Epithelial cell of proximal tubule (primary cell): ENCODE data around the gene FAM149A. TPM values are rescaled to one million over a fixed set of nuclear protein-coding genes. Genes with fewer than 3 reads are reported as not detected.

Experiments used
- DNase-seq: peaks from one replicate; pipeline ENCODE4 v3.0.0-alpha.2; 2011; ENCODE audit warnings: low read depth
- H3K4me3 ChIP-seq: 2 replicates; pipeline ENCODE4 v1.5.1; 2011; ENCODE audit warnings: low read depth, mild to moderate bottlenecking, low read length
- CTCF ChIP-seq: conservative IDR thresholded peaks from 2 replicates; pipeline ENCODE4 v1.5.1; 2012; ENCODE audit warnings: low read depth, mild to moderate bottlenecking, low read length
- total RNA-seq: library from RNA; depleted of rRNA; stranded (reverse); fragments of >200 nt; gene quantifications from 2 replicates; pipeline ENCODE4 v1.2.3, GENCODE V29; 2015

The FAM149A gene
- total RNA-seq, 1 donor from 2014 or later: 25.1 TPM

DNA sequence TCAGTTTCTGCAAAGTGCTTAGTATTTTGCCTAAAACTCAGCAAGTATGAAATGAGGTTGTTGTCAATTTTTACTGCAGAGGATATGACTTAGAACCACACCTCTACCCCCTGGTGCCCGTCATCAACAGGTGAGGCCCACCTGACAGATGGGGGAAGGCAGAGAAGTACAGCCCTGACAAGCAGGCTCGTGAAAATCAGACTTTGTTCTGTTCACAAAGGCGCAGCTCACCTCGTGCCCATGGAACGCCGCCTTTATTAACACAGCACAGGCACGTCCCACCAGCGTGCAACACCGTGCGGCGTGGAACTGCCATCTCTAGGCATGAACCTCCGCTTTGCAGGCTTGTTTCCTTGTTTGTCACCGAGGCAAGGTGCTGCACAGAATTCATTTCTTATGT, 100.2 kb downstream of the FAM149A start:
- TF ChIP-seq CTCF: no peak
- no peak overlapping the region for H3K4me3 ChIP-seq
- no peak for DNase-seq

- H3K4me3 ChIP-seq: no peak overlapping the region
- no peak for DNase-seq
- TF ChIP-seq CTCF: no peak
Measured at GRCh38 chr4:186205156-186205555, 100.7 kb downstream of the FAM149A start.

DNA sequence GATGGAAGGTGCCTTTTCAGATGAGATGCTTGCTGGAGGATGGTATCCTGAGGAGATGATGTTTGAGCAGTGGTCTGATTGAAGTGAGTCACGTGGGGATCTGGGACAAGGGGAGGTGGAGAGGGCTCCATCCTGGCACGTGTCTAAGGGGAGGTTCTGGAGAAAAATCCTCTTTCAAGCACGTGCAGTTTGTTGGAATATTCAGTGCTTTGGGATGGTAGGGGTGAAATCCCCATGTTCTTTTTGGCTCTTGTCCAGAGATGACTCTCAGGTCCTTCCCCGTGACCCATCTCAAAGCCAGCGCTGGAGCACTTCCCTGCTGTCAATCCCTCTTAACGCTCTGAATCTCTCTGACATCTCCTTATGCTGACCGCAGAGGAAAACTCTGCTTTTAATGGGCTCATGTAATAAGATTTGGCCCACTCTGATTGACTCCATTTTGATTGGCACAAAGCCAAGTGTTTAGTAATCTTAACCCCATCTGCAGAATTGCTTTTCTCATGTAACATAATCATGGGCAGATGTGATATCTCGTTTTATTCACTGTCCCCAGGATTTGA, 112.0 kb downstream of the FAM149A start:
- H3K4me3 ChIP-seq: no peak overlapping the region
- TF ChIP-seq CTCF: no peak
- no peak for DNase-seq

DNA sequence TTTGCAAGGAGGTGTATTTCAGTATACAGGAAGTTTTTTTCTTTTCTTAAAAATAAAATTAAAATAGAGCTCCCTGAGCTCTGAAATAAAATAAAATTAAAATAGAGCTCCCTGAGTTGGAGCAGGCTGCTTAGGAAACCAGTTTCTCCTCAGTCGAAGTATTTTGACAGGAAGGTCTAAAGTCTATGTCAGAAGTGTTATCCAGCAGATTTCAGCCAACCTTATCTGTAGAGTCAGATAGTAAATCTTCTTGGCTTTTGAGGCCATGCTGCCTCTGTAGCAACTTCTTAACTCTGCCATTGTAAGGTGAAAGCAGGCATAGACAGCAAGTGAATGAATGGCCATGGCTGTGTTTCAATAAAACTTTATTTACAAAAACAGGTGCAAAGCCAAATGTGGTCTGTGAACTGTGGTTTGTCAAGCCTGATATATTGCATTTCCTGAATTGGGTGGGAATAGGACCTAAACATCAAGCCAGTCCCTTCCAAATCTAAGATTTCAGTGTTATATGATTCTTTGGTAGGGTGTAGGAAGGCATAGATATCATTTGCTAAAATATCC, 113.3 kb downstream of the FAM149A start:
- H3K4me3 ChIP-seq: no peak overlapping the region
- no peak for DNase-seq
- no peak for TF ChIP-seq CTCF

DNA sequence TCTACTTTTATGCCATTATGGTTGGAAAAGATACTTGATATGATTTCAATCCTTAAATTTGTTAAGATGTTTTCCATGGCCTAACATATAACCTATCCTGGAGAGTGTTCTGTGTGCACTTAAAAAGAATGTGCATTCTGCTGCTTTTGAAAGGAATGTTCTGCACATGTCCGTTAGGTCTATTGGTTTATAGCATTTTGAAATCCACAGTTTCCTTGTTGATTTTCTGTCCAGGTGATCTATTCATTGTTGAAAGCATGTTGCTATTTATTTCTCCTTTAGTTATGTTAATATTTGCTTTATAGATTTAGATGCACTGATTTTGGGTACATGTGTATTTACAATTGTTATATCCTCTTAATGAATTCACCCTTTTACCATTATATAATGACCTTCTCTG, 117.1 kb downstream of the FAM149A start:
- no peak for TF ChIP-seq CTCF
- H3K4me3 ChIP-seq: no peak overlapping the region

More for the DNA sequence above, 117.1 kb downstream of the FAM149A start:
- no peak for DNase-seq

Other genes with a start within 250 kb of the FAM149A start
- gene TLR3, start 35.5 kb upstream of the FAM149A start, total RNA-seq: 4.7 and 5.5 TPM in 2 replicates
- 3.2 and 8.7 TPM in 2 replicates for gene CYP4V2, start 86.9 kb downstream of the FAM149A start, total RNA-seq
- not detected in 2 replicates for gene KLKB1, start 122.8 kb downstream of the FAM149A start, total RNA-seq
- not detected in 2 replicates for gene F11, start 161.5 kb downstream of the FAM149A start, total RNA-seq